ENCODE data around the gene PLXNA4.

The PLXNA4 gene

GRCh38 chr7:132564849-132565248 is 11.4 kb downstream of the PLXNA4 start:
- DNase-seq (ENCODE audit: low spot score): no peak

DNA sequence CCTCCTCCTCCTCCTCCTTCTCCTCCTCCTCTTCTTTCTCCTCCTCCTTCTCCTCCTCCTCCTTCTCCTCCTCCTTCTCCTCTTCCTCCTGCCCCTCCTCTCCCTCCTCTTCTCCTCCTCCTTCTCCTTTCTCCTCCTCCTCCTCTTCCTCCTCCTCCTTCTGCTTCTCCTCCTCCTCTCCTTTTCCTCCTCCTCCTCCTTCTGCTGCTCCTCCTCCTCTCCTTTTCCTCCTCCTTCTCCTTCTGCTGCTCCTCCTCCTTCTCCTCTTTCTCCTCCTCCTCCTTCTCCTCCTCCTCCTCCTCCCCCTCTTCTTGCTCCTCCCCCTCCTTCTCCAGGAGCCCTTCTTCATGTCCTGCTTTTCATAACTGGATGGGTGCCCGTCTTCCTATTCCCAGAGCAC is 12.2 kb downstream of the PLXNA4 start:
- DNase-seq (ENCODE audit: low spot score): no peak

- no peak for DNase-seq (ENCODE audit: low spot score)
Observed at GRCh38 chr7:132562690-132563089, 13.6 kb downstream of the PLXNA4 start.

- no peak for DNase-seq (ENCODE audit: low spot score)
Observed at GRCh38 chr7:132561763-132562162, 14.5 kb downstream of the PLXNA4 start.

DNA sequence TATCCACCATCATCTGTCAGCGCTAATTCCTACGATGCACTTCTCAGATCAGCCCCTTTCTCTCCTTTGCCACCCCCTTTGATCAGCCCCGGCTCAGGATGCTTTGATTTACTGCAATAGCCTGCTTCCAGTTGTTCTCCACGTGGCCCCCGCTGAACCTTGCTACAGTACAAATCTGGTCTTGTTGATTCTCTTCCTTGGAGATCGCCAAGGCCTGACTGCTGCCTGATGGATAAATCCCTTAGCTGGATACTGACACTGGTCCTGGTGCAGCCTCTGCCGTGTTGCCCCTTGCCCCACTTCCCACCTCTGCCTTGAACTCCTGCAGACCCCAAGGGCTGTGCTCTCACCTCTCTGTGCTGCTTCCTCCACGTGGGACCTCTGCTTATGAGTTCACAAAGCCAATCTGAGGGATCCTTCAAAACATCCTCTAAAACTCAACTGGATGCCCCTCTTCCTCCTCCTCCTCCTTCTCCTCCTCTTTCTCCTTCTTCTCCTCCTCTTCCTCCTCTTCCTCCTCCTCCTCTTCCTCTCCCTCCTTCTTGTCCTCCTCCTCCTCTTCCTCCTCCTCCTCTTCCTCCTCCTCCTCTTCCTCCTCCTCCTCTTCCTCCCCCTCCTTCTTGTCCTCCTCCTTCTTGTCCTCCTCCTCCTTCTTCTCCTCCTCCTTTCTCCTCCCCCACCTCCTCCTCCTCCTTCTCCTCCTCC is 15.3 kb downstream of the PLXNA4 start:
- DNase-seq (ENCODE audit: low spot score): no peak

- no peak for DNase-seq (ENCODE audit: low spot score)
Observed at GRCh38 chr7:132560105-132560504, 16.2 kb downstream of the PLXNA4 start.

- no peak for DNase-seq (ENCODE audit: low spot score)
Observed at GRCh38 chr7:132558815-132559214, 17.5 kb downstream of the PLXNA4 start.

DNA sequence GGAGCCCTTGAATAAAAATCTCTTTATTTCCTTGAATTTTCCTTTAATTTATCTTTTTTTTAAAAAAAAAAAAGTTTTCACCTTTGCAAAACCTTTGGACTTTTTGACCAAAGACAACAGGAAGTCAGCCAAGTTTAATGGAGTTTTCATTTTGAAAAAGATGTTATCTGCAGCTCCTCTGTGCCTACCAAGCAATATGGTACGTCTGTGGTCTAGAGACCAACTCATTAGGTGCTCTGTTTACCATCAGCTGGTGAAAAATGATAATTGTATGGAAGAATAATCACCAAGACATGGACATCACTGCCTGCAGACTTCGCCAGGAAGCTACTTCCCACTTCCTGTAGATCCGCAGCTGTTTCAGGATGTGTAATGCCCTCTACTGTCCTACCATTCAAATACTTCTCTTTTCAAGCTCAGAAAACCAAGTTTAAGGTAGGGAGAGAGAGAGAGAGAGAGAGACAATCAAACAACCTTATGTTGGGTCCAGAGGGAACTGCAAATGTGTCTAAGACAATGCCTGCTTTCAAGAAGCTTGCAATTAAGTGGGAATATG is 18.7 kb downstream of the PLXNA4 start:
- DNase-seq (ENCODE audit: low spot score): no peak

DNA sequence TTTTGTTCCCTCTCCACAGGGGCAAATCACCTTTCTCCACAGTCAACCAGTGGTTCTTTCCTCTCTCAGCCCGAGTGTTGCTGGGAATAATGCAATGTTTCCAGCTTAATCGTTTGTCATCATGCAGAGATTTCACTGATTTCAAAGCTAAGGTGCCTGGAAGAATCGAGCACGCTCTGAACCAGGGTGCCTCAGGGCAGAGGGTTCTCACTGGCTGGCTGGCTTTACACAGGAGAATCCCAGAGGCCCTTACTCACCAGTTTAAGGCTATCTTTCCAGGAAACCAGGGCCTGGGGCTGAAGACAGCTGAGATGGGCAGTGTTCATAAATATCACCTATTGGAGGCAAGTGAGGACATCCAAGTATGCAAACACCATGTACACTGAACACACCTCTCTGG is 21.8 kb downstream of the PLXNA4 start:
- no peak for DNase-seq (ENCODE audit: low spot score)

GRCh38 chr7:132553031-132553430 is 23.2 kb downstream of the PLXNA4 start:
- DNase-seq (ENCODE audit: low spot score): no peak

DNA sequence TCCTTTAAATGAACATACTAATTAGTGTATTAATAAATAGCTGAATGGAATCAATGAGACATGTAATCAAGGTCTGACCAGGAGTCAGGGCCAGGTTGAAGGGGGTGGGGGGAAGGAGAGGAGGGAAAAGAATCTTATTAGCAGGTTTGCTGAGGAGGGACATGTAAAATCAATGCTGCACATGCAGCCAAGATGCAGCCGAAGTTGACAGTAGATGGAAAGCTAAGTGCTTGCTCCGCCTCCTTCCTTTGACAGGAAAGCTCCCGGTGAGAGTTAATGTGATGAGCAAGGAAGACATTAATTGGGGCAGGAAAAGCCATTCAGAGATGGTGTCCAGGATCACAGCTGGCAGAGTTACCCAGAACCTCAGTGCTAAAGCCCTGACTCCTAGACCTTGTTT is 24.4 kb downstream of the PLXNA4 start:
- DNase-seq (ENCODE audit: low spot score): no peak

GRCh38 chr7:132551439-132551838 is 24.8 kb downstream of the PLXNA4 start:
- no peak for DNase-seq (ENCODE audit: low spot score)

- no peak for DNase-seq (ENCODE audit: low spot score)
Observed at GRCh38 chr7:132548489-132549078, 27.7 kb downstream of the PLXNA4 start.

- no peak for DNase-seq (ENCODE audit: low spot score)
Observed at GRCh38 chr7:132547821-132548220, 28.4 kb downstream of the PLXNA4 start.

- DNase-seq (ENCODE audit: low spot score): no peak
Observed at GRCh38 chr7:132546366-132547127, 29.7 kb downstream of the PLXNA4 start.

GRCh38 chr7:132545756-132546155 is 30.5 kb downstream of the PLXNA4 start:
- DNase-seq (ENCODE audit: low spot score): no peak

- no peak for DNase-seq (ENCODE audit: low spot score)
Observed at GRCh38 chr7:132544999-132545398, 31.3 kb downstream of the PLXNA4 start.

- DNase-seq (ENCODE audit: low spot score): no peak
Observed at GRCh38 chr7:132544025-132544424, 32.2 kb downstream of the PLXNA4 start.

GRCh38 chr7:132542895-132543294 is 33.4 kb downstream of the PLXNA4 start:
- no peak for DNase-seq (ENCODE audit: low spot score)

GRCh38 chr7:132541656-132542055 is 34.6 kb downstream of the PLXNA4 start:
- DNase-seq (ENCODE audit: low spot score): no peak

- no peak for DNase-seq (ENCODE audit: low spot score)
Observed at GRCh38 chr7:132537456-132538145, 38.7 kb downstream of the PLXNA4 start.

DNA sequence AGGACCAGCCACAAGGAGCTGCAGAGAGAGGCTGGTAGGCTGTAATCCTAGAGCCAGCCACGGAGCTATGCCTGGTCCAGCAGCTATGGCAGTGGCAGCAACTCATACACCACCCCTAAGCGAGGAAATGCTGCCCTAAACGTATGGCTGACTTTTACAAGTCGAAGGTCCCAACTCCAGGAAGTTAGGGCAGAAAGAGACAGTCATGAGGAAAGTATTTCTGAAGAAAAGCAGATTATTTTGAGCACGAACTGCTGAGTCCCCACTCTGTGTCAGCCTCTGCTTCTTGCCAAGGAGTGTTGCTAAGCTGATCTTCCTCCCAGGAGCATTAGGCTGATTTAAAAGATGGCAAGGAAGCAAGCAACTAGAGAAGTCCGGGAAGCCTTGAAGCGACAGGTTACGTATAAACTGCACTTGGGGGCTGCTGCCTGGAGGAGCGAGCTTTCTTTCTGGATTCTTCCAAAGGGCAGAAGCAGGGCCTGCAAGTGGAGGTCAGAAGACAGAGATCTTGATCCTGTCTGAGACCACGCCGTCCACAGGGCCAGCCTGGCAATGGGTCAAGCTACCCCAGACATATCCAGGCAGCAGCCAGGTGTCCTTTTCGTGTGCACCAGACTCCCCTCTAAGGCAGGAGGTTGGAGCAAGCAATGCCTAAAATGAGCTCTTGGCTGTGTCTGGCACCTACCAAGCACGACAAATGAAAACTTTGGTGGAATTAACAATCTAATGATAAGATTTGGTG is 39.4 kb downstream of the PLXNA4 start:
- no peak for DNase-seq (ENCODE audit: low spot score)
